Activated gamma-delta T cell treated with anti-CD3 and anti-CD28 coated beads, Interleukin-2, amount 50 U/mL, for 16 hours (primary cell): ENCODE data around the gene TRIM22.

Experiments used
- DNase-seq: peaks from one replicate; pipeline ENCODE4 v3.0.0-alpha.2; 2020; ENCODE audit warnings: low read depth

Gene TRIM22

GRCh38 chr11:5746614-5747013, 57.0 kb downstream of the TRIM22 start:
- no peak for DNase-seq

- DNase-seq = no peak
These were observed 60.2 kb downstream of the TRIM22 start for GRCh38 chr11:5749836-5750235.

GRCh38 chr11:5753943-5754342, 64.4 kb downstream of the TRIM22 start, which contains the start of gene OR52N4:
Gene OR52N4, plus strand, starts transcription at chr11:5754243. Its CDS starts 498 bp downstream, at chr11:5754741.
- DNase-seq = no peak
